B cell (primary cell): ENCODE results near the gene PET100. TPM values are rescaled to one million over a fixed set of nuclear protein-coding genes. Genes with fewer than 3 reads are reported as not detected.

Experiments used
- ATAC-seq: fragments of 200-7000 bp; cut with Tn5 transposase; one replicate; pipeline ENCODE4 v1.10.0; 2021; ENCODE audit warnings: low read depth, mild to moderate bottlenecking, moderate number of reproducible peaks, moderate library complexity
- CTCF ChIA-PET: fragments of 350-600 bp; sonication (Branson Sonifier 250); formaldehyde crosslinking; loops from one replicate; lab custom pipeline; 2021; ENCODE audit warnings: antibody characterized with exemption, inconsistent platforms; lab: Charles Lee
- POLR2A ChIA-PET: fragments of 350-600 bp; sonication (Branson Sonifier 250); formaldehyde crosslinking; loops from one replicate; lab custom pipeline; 2021; ENCODE audit warnings: antibody characterized with exemption; lab: Charles Lee
- DNase-seq: peaks from one replicate; pipeline ENCODE4 v3.0.0; 2013
- H2AFZ ChIP-seq: 2 replicates; pipeline ENCODE4 v1.6.1; 2012; ENCODE audit warnings: mild to moderate bottlenecking, low read depth, low read length; ENCODE audit not compliant: insufficient read depth, poor library complexity, severe bottlenecking
- H3K27ac ChIP-seq, 2 donors: 1 replicate in 1 of 2; 2 replicates in 1 of 2; pipeline ENCODE4 v1.5.1; 2012 to 2013; ENCODE audit warnings: low read length in 2 of 2, mild to moderate bottlenecking in 2 of 2, moderate library complexity in 1 of 2
- H3K27me3 ChIP-seq, 4 experiments: fragments of 200-600 bp in 1 of 4; sonication (generic) in 1 of 4; replicated peaks in 1 of 4; 1 replicate in 2 of 4; 2 replicates in 2 of 4; pipeline versions ENCODE4 v1.6.1 to v1.7.0; 2013 to 2016; ENCODE audit warnings: low read length in 3 of 4, mild to moderate bottlenecking in 2 of 4, mixed read lengths in 1 of 4, moderate library complexity in 1 of 4; ENCODE audit not compliant: insufficient read depth in 4 of 4, control insufficient read depth in 3 of 4; ENCODE audit errors: control extremely low read depth in 1 of 4
- H3K36me3 ChIP-seq, 2 experiments: replicated peaks in 1 of 2; 1 replicate in 1 of 2; 2 replicates in 1 of 2; pipeline versions ENCODE4 v1.6.1 to v1.7.1; 2013; ENCODE audit warnings: low read length in 1 of 2; ENCODE audit not compliant: insufficient read depth in 2 of 2, control insufficient read depth in 1 of 2; ENCODE audit errors: control extremely low read depth in 1 of 2, extremely low read depth in 1 of 2
- H3K4me1 ChIP-seq, 2 donors: fragments of 200-600 bp in 1 of 2; sonication (generic) in 1 of 2; 1 replicate in 1 of 2; 2 replicates in 1 of 2; pipeline versions ENCODE4 v1.5.1 to v1.6.1; 2013 to 2017; ENCODE audit warnings: low read length in 2 of 2; ENCODE audit not compliant: control insufficient read depth in 2 of 2, insufficient read depth in 2 of 2
- H3K4me2 ChIP-seq: replicated peaks from 2 replicates; pipeline ENCODE3; 2012; ENCODE audit warnings: mild to moderate bottlenecking, low read depth, low read length; ENCODE audit not compliant: poor library complexity, severe bottlenecking
- H3K4me3 ChIP-seq, 5 experiments: fragments of 200-600 bp in 1 of 5; sonication (generic) in 1 of 5; 1 replicate in 3 of 5; 2 replicates in 2 of 5; pipeline versions ENCODE4 v1.5.1 to v1.7.0; 2011 to 2016; ENCODE audit warnings: low read length in 4 of 5, mild to moderate bottlenecking in 4 of 5, low read depth in 2 of 5, control low read depth in 1 of 5, moderate library complexity in 1 of 5; ENCODE audit not compliant: insufficient read depth in 1 of 5; ENCODE audit errors: control extremely low read depth in 1 of 5, extremely low read depth in 1 of 5
- H3K79me2 ChIP-seq: fragments of 200-600 bp; sonication (generic); one replicate; pipeline ENCODE4 v1.6.0; 2016; ENCODE audit warnings: low read length; ENCODE audit not compliant: control insufficient read depth, insufficient read depth
- H3K9ac ChIP-seq: fragments of 200-600 bp; sonication (generic); 2 replicates; pipeline ENCODE4 v1.6.1; 2017; ENCODE audit warnings: mild to moderate bottlenecking, low read length, moderate library complexity
- H3K9me3 ChIP-seq, 3 donors: one replicate each; pipeline versions ENCODE4 v1.6.1 to v1.7.1; 2013; ENCODE audit warnings: low read length in 2 of 3; ENCODE audit not compliant: control insufficient read depth in 2 of 3, insufficient read depth in 1 of 3; ENCODE audit errors: control extremely low read depth in 1 of 3
- H4K20me1 ChIP-seq: 2 replicates; pipeline ENCODE4 v1.6.0; 2012; ENCODE audit warnings: mild to moderate bottlenecking, low read length; ENCODE audit not compliant: insufficient read depth, control insufficient read depth, poor library complexity, severe bottlenecking
- H3K27ac Mint-ChIP-seq: one replicate; pipeline ENCODE4 v1.8.0; 2021; ENCODE audit warnings: mixed read lengths
- H3K27me3 Mint-ChIP-seq: one replicate; pipeline ENCODE4 v1.8.0; 2021; ENCODE audit warnings: mixed read lengths
- H3K4me1 Mint-ChIP-seq: one replicate; pipeline ENCODE4 v1.8.0; 2021; ENCODE audit warnings: mixed read lengths
- H3K4me3 Mint-ChIP-seq: one replicate; pipeline ENCODE4 v1.8.0; 2021; ENCODE audit warnings: mixed read lengths
- H3K9me3 Mint-ChIP-seq: one replicate; pipeline ENCODE4 v1.8.0; 2022; ENCODE audit warnings: mixed read lengths; ENCODE audit not compliant: insufficient read depth
- EZH2 ChIP-seq: IDR thresholded peaks from 2 replicates; pipeline ENCODE4 v1.6.1; 2012; ENCODE audit warnings: borderline replicate concordance, low read depth, mild to moderate bottlenecking, moderate library complexity, low read length; ENCODE audit not compliant: insufficient read depth, poor library complexity, severe bottlenecking
- WGBS: methylation state at CpG from one replicate; pipeline ENCODE4 v1.1.5; 2013; ENCODE audit warnings: missing lambda C conversion rate; ENCODE audit not compliant: insufficient coverage; 5-methylcytosine and 5-hydroxymethylcytosine counted together
- intact Hi-C: fragments of 100-400 bp; cut with micrococcal nuclease; formaldehyde crosslinking; loops from one replicate; pipeline ENCODE4 v1.10.0; 2022
- polyA plus RNA-seq: library from polyadenylated mRNA; depleted of rRNA; stranded (reverse); fragments of >200 nt; gene quantifications from 2 replicates; pipeline ENCODE4 v1.2.3, GENCODE V29; 2012
- total RNA-seq, 2 donors: library from RNA; stranded (reverse); fragments of 120-200 nt in 1 of 2; gene quantifications; 1 replicate in 1 of 2; 2 replicates in 1 of 2; pipeline versions ENCODE4 v1.2.3 to v1.2.4, GENCODE V29; 2013 to 2022
- TF ChIP-seq, protein P1 (sequence below): fragments of 200-600 bp; IDR thresholded peaks from one replicate; pipeline ENCODE4 v1.8.0; 2022; ENCODE audit warnings: antibody characterized with exemption, mild to moderate bottlenecking

PET100 gene
- total and polyA plus RNA-seq, 2 donors (not counting 1 experiment from before 2014, with no cell fraction given): 31.3 to 100 TPM

DNA sequence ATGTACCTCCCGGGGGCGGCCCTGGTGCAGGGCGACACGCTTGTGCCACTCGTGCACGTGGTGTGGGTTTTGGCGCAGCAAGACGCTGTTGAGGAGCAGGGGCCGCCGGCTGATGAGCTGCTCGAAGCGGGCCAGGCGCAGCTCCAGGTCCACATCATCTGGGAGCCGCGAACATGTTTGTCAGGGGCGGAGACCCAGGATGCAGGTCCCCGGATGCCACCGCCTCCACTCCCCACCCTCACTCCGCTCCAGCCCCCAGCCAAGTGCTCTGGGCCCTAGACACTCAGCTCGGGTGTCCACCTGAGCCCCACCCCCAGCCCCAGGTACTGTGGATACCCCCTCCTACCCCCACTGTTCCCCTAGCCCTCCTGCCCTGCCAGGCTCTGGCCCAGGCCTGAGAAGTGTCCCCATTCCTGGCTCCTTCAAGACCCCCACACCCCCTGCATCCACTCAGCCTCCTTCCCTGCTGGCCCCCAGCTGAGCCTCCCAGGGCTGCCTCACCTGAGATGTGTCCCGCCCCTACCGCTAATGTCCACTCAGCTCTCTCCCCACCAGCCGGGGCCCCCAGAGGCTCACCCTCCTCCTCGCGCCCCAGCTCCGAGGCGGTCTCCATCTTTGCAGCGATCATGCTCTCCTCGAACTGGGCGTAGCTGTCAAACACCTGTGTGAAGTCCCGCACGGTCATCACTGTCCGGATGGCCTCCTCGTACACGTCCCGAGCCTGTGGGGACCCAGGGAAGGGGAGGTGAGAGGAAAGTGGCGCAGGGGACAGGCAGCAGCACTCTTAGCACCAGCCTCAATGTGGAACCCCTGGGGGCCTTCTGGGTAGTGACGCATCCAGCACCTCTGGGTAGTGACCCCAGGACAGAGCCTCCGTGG is 5.6 kb upstream of the PET100 start:
- CTCF ChIA-PET: no interaction called here
- peaks cover 5 to 83% of the 10 kb centered on the region in 2 experiments for H3K36me3 ChIP-seq
- 99% methylated on average over 39 of the region's 39 CpGs for WGBS

DNA sequence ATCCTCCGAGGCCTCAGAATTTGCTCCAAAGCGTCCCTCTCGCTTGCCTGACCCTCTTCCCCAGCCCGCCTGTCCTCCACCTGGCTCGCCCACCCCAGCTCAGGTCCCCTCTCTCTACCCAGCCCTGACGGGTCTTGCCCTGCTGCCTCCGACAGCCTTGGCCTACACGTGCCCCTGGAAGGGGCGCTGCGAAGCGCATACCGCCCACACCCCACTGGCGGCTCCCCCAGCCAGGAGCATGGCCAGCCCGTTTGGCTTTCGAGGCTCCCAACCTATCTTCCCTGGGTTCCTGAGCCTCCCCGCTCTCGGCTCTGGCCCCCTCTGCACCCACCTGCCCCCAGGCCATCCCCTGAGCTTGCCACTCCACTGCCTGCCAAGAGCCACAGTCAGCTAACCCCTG is 4.8 kb upstream of the PET100 start:
- no peak overlapping the region for H2AFZ ChIP-seq
- Mint-ChIP-seq H3K4me1 (peaks cover 26% of the 10 kb centered on the region), H3K9me3 (no peaks in the 10 kb centered on the region), H3K27ac (no peak overlapping the region), H3K4me3 (no peak overlapping the region), H3K27me3 (no peaks in the 10 kb centered on the region)
- no peak for TF ChIP-seq EZH2
- TF ChIP-seq, protein P1, sequence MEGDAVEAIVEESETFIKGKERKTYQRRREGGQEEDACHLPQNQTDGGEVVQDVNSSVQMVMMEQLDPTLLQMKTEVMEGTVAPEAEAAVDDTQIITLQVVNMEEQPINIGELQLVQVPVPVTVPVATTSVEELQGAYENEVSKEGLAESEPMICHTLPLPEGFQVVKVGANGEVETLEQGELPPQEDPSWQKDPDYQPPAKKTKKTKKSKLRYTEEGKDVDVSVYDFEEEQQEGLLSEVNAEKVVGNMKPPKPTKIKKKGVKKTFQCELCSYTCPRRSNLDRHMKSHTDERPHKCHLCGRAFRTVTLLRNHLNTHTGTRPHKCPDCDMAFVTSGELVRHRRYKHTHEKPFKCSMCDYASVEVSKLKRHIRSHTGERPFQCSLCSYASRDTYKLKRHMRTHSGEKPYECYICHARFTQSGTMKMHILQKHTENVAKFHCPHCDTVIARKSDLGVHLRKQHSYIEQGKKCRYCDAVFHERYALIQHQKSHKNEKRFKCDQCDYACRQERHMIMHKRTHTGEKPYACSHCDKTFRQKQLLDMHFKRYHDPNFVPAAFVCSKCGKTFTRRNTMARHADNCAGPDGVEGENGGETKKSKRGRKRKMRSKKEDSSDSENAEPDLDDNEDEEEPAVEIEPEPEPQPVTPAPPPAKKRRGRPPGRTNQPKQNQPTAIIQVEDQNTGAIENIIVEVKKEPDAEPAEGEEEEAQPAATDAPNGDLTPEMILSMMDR: no peak
- peaks cover 38% of the 10 kb centered on the region for H3K79me2 ChIP-seq
- 97% methylated on average over 17 of the region's 17 CpGs for WGBS
- no peak overlapping the region for H3K4me3 ChIP-seq
- DNase-seq: no peak
- peaks cover 5 to 78% of the 10 kb centered on the region in 2 experiments for H3K36me3 ChIP-seq
- no peak overlapping the region for H3K27ac ChIP-seq
- no peak for ATAC-seq
- H3K27me3 ChIP-seq: no peaks in the 10 kb centered on the region
- intact Hi-C loops: no loop called here
- no peak overlapping the region for H3K4me2 ChIP-seq
- peaks cover 9 to 21% of the 10 kb centered on the region in 2 donors for H3K4me1 ChIP-seq
- H3K9ac ChIP-seq: no peak overlapping the region
- ChIA-PET CTCF (interaction anchor here (1.0 kb wide), 1 partner anchor 57 kb away, joined by 3 read pairs; no protein-coding TSS in a partner anchor), POLR2A (no interaction called here)
- H3K9me3 ChIP-seq: peaks cover 0 to 3% (median 0%) of the 10 kb centered on the region in 3 donors
- H4K20me1 ChIP-seq: peaks cover 41% of the 10 kb centered on the region

More for the DNA sequence above, 5.6 kb upstream of the PET100 start:
- POLR2A ChIA-PET: no interaction called here
- H3K27ac ChIP-seq: no peak overlapping the region
- no peak overlapping the region for H3K4me2 ChIP-seq
- H3K4me1 ChIP-seq: peaks cover 9 to 18% of the 10 kb centered on the region in 2 donors
- ATAC-seq (no peak), DNase-seq (no peak)
- H3K4me1 Mint-ChIP-seq: peaks cover 18% of the 10 kb centered on the region
- H3K27ac Mint-ChIP-seq: no peak overlapping the region
- no peaks in the 10 kb centered on the region for H3K9me3 Mint-ChIP-seq
- no peak overlapping the region for H3K4me3 ChIP-seq
- no peak overlapping the region for H3K4me3 Mint-ChIP-seq
- intact Hi-C loops: no loop called here
- no peak overlapping the region for H3K9ac ChIP-seq
- no peak for TF ChIP-seq EZH2
- TF ChIP-seq, protein P1: no peak
- H3K79me2 ChIP-seq: peaks cover 30% of the 10 kb centered on the region
- H4K20me1 ChIP-seq: peaks cover 41% of the 10 kb centered on the region
- no peak overlapping the region for H2AFZ ChIP-seq
- no peaks in the 10 kb centered on the region for H3K27me3 Mint-ChIP-seq
- no peaks in the 10 kb centered on the region for H3K27me3 ChIP-seq
- no peaks in the 10 kb centered on the region for H3K9me3 ChIP-seq
